GM18502 (cell line): ENCODE measurements around the gene KCNA2.
A peak's percentile ranks its signal among the peaks of the same experiment; 100 is the strongest.

ENCODE experiments used
- ATAC-seq: cut with Tn5 transposase; IDR thresholded peaks from one replicate; pipeline ENCODE4 v1.9.1; 2021; ENCODE audit warnings: mild to moderate bottlenecking; ENCODE audit not compliant: unreplicated experiment, poor library complexity

KCNA2 gene

GRCh38 chr1:110630839-110631663 lies 24.9 kb upstream of the KCNA2 start:
- ATAC-seq, result peak; percentile 50

- ATAC-seq, result no peak
Measured at GRCh38 chr1:110628323-110629105, 22.4 kb upstream of the KCNA2 start.

- ATAC-seq, result no peak
Measured at GRCh38 chr1:110627764-110628163, 21.6 kb upstream of the KCNA2 start.

- ATAC-seq, result no peak
Measured at GRCh38 chr1:110626889-110627288, 20.7 kb upstream of the KCNA2 start.

GRCh38 chr1:110620686-110621085 lies 14.5 kb upstream of the KCNA2 start:
- ATAC-seq, result no peak

- ATAC-seq, result no peak
Measured at GRCh38 chr1:110620250-110620615, 14.1 kb upstream of the KCNA2 start.

GRCh38 chr1:110619412-110620249 lies 13.5 kb upstream of the KCNA2 start:
- peak; percentile 84 for ATAC-seq

GRCh38 chr1:110618668-110619067 lies 12.5 kb upstream of the KCNA2 start:
- ATAC-seq, result no peak

GRCh38 chr1:110617589-110617988 lies 11.4 kb upstream of the KCNA2 start:
- no peak for ATAC-seq

GRCh38 chr1:110617116-110617515 lies 11.0 kb upstream of the KCNA2 start:
- no peak for ATAC-seq

- ATAC-seq, result no peak
Measured at GRCh38 chr1:110616587-110616986, 10.4 kb upstream of the KCNA2 start.

- no peak for ATAC-seq
Measured at GRCh38 chr1:110615548-110616130, 9.5 kb upstream of the KCNA2 start.

- no peak for ATAC-seq
Measured at GRCh38 chr1:110612060-110612745, 6.0 kb upstream of the KCNA2 start.

GRCh38 chr1:110610696-110611286 lies 4.6 kb upstream of the KCNA2 start:
- no peak for ATAC-seq

- no peak for ATAC-seq
Measured at GRCh38 chr1:110610084-110610483, 3.9 kb upstream of the KCNA2 start.

GRCh38 chr1:110608247-110608646 lies 2.1 kb upstream of the KCNA2 start:
- ATAC-seq, result no peak

- no peak for ATAC-seq
Measured at GRCh38 chr1:110607536-110608230, 1.5 kb upstream of the KCNA2 start.

- ATAC-seq, result no peak
Measured at GRCh38 chr1:110606657-110607535, 738 bp upstream of the KCNA2 start.
